K562 (cell line): ENCODE data around the gene PTPRU. TPM values are rescaled to one million over a fixed set of nuclear protein-coding genes. Genes with fewer than 3 reads are reported as not detected.

Experiments used
- ATAC-seq: fragments of 200-7000 bp; cut with Tn5 transposase; 3 replicates; pipeline ENCODE4 v1.9.1; 2020; ENCODE audit warnings: moderate library complexity
- BruUV-seq: library from RNA; stranded (reverse); fragments of 400-500 nt; replicated peaks from 2 replicates; lab custom pipeline; 2021; lab: Mats Ljungman, UMichigan
- CTCF ChIA-PET: fragments of 300-600 bp; formaldehyde crosslinking; extraction: SDS; loops from one replicate; lab custom pipeline; 2021; ENCODE audit warnings: low intra/inter-chr PET ratio; lab: Yijun Ruan, JAX
- POLR2A ChIA-PET: fragments of 300-600, 350-650 bp; sonication (Branson Sonifier 250); formaldehyde crosslinking; extraction: SDS; loops from one replicate; lab custom pipeline; 2021; ENCODE audit warnings: antibody characterized with exemption, inconsistent platforms; lab: Yijun Ruan, JAX
- DNase-seq, 4 experiments: peaks; one replicate each; pipeline versions ENCODE4 v3.0.0 to v3.0.0-alpha.2; 2011 to 2018; ENCODE audit warnings: low spot score in 3 of 4, mixed read lengths in 3 of 4; ENCODE audit errors: extremely low read depth in 1 of 4
- FAIRE-seq: peaks from 2 replicates; lab custom pipeline; 2011; peaks lifted over from hg19 to GRCh38; lab: Jason Lieb, UNC
- H2AFZ ChIP-seq: 2 replicates; pipeline ENCODE4 v1.6.0; 2011; ENCODE audit warnings: low read depth, low read length, control low read depth, inconsistent platforms
- H3K27ac ChIP-seq: fragments of 200-600 bp; 3 replicates; pipeline ENCODE4 v1.8.0; 2011; ENCODE audit warnings: low read depth, mild to moderate bottlenecking, control low read depth, inconsistent platforms, low read length, moderate library complexity, mixed read lengths; ENCODE audit errors: extremely low read depth
- H3K27me3 ChIP-seq, 2 experiments: fragments of 300-600 bp in 1 of 2; 2 replicates in 1 of 2; 3 replicates in 1 of 2; pipeline versions ENCODE4 v1.6.0 to v1.8.0; 2011; ENCODE audit warnings: inconsistent platforms in 2 of 2, low read length in 2 of 2, mild to moderate bottlenecking in 1 of 2, mixed read lengths in 1 of 2, moderate library complexity in 1 of 2; ENCODE audit not compliant: control insufficient read depth in 2 of 2, insufficient read depth in 2 of 2
- H3K36me3 ChIP-seq: fragments of 300-600 bp; 3 replicates; pipeline ENCODE4 v1.8.0; 2011; ENCODE audit warnings: mild to moderate bottlenecking, low read length, inconsistent platforms; ENCODE audit not compliant: control insufficient read depth, insufficient read depth
- H3K4me1 ChIP-seq, 2 experiments: fragments of 200-600 bp in 1 of 2; replicated peaks in 1 of 2; 2 replicates in 1 of 2; 3 replicates in 1 of 2; pipeline versions ENCODE4 v1.5.1 to v1.8.0; 2011; ENCODE audit warnings: inconsistent platforms in 2 of 2, low read length in 2 of 2, mild to moderate bottlenecking in 1 of 2, mixed read lengths in 1 of 2, moderate library complexity in 1 of 2; ENCODE audit not compliant: control insufficient read depth in 2 of 2, insufficient read depth in 2 of 2
- H3K4me2 ChIP-seq: 2 replicates; pipeline ENCODE4 v1.6.1; 2011; ENCODE audit warnings: low read length, control low read depth, inconsistent platforms, mixed read lengths; ENCODE audit not compliant: insufficient read depth
- H3K4me3 ChIP-seq: fragments of 200-600 bp; sonication (generic), shearing (Covaris generic); 2 replicates; pipeline ENCODE4 v1.5.1; 2016; ENCODE audit warnings: control low read depth, inconsistent platforms
- H3K79me2 ChIP-seq: fragments of 200-600 bp; 3 replicates; pipeline ENCODE4 v1.8.0; 2011; ENCODE audit warnings: low read length, inconsistent platforms; ENCODE audit not compliant: control insufficient read depth, insufficient read depth
- H3K9ac ChIP-seq, 2 experiments: 2 replicates each; pipeline versions ENCODE4 v1.6.0 to v1.6.1; 2011; ENCODE audit warnings: low read depth in 2 of 2, low read length in 2 of 2, control low read depth in 1 of 2, inconsistent platforms in 1 of 2, mild to moderate bottlenecking in 1 of 2, mixed read lengths in 1 of 2; ENCODE audit not compliant: insufficient read depth in 1 of 2
- H3K9me1 ChIP-seq: one replicate; pipeline ENCODE4 v1.6.0; 2011; ENCODE audit warnings: inconsistent platforms, mild to moderate bottlenecking, low read length, moderate library complexity; ENCODE audit not compliant: control insufficient read depth, insufficient read depth
- H3K9me3 ChIP-seq: replicated peaks from 2 replicates; pipeline ENCODE4 v1.5.1; 2011; ENCODE audit warnings: low read depth, low read length, inconsistent platforms; ENCODE audit not compliant: control insufficient read depth, insufficient read depth
- H4K20me1 ChIP-seq: replicated peaks from 2 replicates; pipeline ENCODE4 v1.6.1; 2011; ENCODE audit warnings: low read length, inconsistent platforms, mixed read lengths; ENCODE audit not compliant: control insufficient read depth, insufficient read depth
- CREB1 ChIP-seq, 2 experiments: sonication (generic) in 1 of 2; formaldehyde crosslinking in 1 of 2; IDR thresholded peaks; 2 replicates each; pipeline versions ENCODE4 v1.6.1 to v1.8.0; 2012 to 2022; ENCODE audit warnings: inconsistent platforms in 1 of 2, mild to moderate bottlenecking in 1 of 2, missing genetic modification reagents in 1 of 2, moderate library complexity in 1 of 2
- CREM ChIP-seq: IDR thresholded peaks from 2 replicates; pipeline ENCODE4 v1.6.1; 2014; ENCODE audit warnings: antibody characterized with exemption, low read depth
- FOXA3 ChIP-seq, 2 experiments: fragments of 450-650 bp in 1 of 2; sonication (generic) in 1 of 2; formaldehyde crosslinking; IDR thresholded peaks in 1 of 2; conservative IDR thresholded peaks in 1 of 2; 2 replicates each; pipeline versions ENCODE4 v1.4.0 to v1.8.0; 2020 to 2022; ENCODE audit warnings: mild to moderate bottlenecking in 2 of 2, missing genetic modification reagents in 1 of 2
- MEIS2 ChIP-seq: fragments of 450-650 bp; IDR thresholded peaks from 2 replicates; pipeline ENCODE4 v1.6.1; 2014; ENCODE audit warnings: mild to moderate bottlenecking; ENCODE audit not compliant: partially characterized antibody
- NFE2 ChIP-seq: IDR thresholded peaks from 2 replicates; pipeline ENCODE4 v1.6.1; 2014; ENCODE audit warnings: antibody characterized with exemption, low read depth
- TCF3 ChIP-seq: sonication (generic); formaldehyde crosslinking; IDR thresholded peaks from 2 replicates; pipeline ENCODE4 v1.4.0; 2020; ENCODE audit warnings: mild to moderate bottlenecking, missing genetic modification reagents
- ZNF263 ChIP-seq: sonication (generic); formaldehyde crosslinking; IDR thresholded peaks from 2 replicates; pipeline ENCODE4 v1.8.0; 2022; ENCODE audit warnings: mild to moderate bottlenecking, missing genetic modification reagents, borderline replicate concordance
- WGBS: fragments of 100-300 bp; shearing (Covaris generic); methylation state at CpG from one replicate; pipeline ENCODE4 v1.1.6; 2016; ENCODE audit warnings: low coverage, mixed read lengths; ENCODE audit not compliant: insufficient coverage; ENCODE audit errors: missing lambda C conversion rate; 5-methylcytosine and 5-hydroxymethylcytosine counted together
- in situ Hi-C: fragments of 300-500 bp; cut with MboI; formaldehyde crosslinking; loops from 4 replicates; pipeline ENCODE4 v1.15.0; 2018; ENCODE audit warnings: inconsistent platforms, mixed read lengths
- intact Hi-C: fragments of 100-400 bp; cut with micrococcal nuclease; formaldehyde crosslinking; loops from 2 replicates; pipeline ENCODE4 v1.14.2; 2022
- polyA plus RNA-seq, 8 experiments: library from polyadenylated mRNA; depleted of rRNA in 4 of 8; stranded (reverse) in 5 of 8; unstranded in 3 of 8; fragments of >200 nt; fragmentation: Nextera tagmentation in 2 of 8; fragmentation: Illumina TruSeq in 1 of 8; extraction: Ambion mirVana in 2 of 8; extraction: Trizol in 1 of 8; gene quantifications; 2 replicates each; pipeline versions ENCODE4 v1.2.1 to v1.2.3, GENCODE V29; 2011 to 2014; ENCODE audit warnings: inconsistent platforms in 1 of 8, missing spikeins in 1 of 8
- total RNA-seq, 7 experiments: library from RNA; depleted of rRNA in 6 of 7; stranded (reverse); fragments of >200 nt in 6 of 7; fragmentation: Illumina TruSeq in 2 of 7; extraction: Trizol in 2 of 7; gene quantifications; 2 replicates each; pipeline versions ENCODE4 v1.2.1 to v1.2.3, GENCODE V29; 2011 to 2021; ENCODE audit warnings: low replicate concordance in 1 of 7
- TF ChIP-seq, protein P1 (sequence below), 2 experiments: fragments of 450-650 bp in 1 of 2; sonication (generic) in 1 of 2; formaldehyde crosslinking in 1 of 2; IDR thresholded peaks; 2 replicates each; pipeline versions ENCODE4 v1.7.1 to v1.9.0; 2016 to 2022; ENCODE audit warnings: inconsistent platforms in 1 of 2, mild to moderate bottlenecking in 1 of 2, missing genetic modification reagents in 1 of 2

The PTPRU gene
- total and polyA plus RNA-seq, 9 of the 15 experiments (the other 6 are each of a cell fraction or from before 2014, with no cell fraction given) = 0.01 to 2.9 (median 1.0) TPM

DNA sequence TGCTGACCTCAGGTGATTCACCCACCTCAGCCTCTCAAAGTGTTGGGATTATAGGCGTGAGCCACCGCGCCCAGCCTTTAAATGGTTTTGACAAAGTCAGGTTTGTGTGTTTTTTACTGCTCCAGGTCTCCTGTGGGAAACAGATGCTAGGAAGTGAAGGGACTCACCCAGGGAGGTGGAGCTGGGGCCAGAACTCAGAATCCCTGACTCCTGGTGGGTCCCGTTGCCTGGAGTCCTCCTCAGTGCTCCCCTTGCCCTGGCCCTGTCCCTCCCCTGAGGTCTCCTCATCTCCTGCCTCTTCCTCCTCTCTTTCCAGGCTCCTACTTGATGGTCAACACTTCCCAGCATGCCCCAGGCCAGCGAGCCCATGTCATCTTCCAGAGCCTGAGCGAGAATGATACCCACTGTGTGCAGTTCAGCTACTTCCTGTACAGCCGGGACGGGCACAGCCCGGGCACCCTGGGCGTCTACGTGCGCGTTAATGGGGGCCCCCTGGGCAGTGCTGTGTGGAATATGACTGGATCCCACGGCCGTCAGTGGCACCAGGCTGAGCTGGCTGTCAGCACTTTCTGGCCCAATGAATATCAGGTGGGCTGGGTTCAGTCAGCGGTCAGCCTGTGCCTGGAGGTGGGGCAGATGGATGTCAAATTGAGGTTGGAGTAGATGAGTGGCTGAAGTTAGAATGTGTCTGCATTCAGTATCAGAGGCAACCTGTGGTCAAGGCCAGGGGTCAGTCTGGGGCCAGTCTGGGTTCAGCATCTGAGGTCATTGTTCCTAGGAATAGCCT lies 22.1 kb downstream of the PTPRU start:
- no peak overlapping the region for H3K27ac ChIP-seq
- no peaks in the 10 kb centered on the region for H3K36me3 ChIP-seq
- BruUV-seq = no TSS peak
- no peaks in the 10 kb centered on the region for H3K9me3 ChIP-seq
- peak; percentile 40 for FAIRE-seq
- no peaks in the 10 kb centered on the region for H3K9me1 ChIP-seq
- ChIA-PET POLR2A (interaction anchor here (1.6 to 2.3 kb wide), 3 partner anchors 10 to 29 kb away, joined by 3 to 7 read pairs (median 5); no protein-coding TSS in a partner anchor), CTCF (no interaction called here)
- peak; percentile 56 to 64 (median 59) for DNase-seq
- WGBS = 37% methylated on average over 16 of the region's 16 CpGs
- peak overlapping the region; percentile 11; the same call in 1 of the 2 replicates for H2AFZ ChIP-seq
- peak; percentile 37 for ATAC-seq
- H3K4me2 ChIP-seq = no peak overlapping the region
- H3K27me3 ChIP-seq = peaks cover 4 to 12% of the 10 kb centered on the region in 2 experiments; a peak in 3 of 5 replicates
- peaks cover 8% of the 10 kb centered on the region; the same call in 1 of the 2 replicates for H4K20me1 ChIP-seq
- in situ Hi-C loops (no loop called here), intact Hi-C loops (no loop called here)
- H3K79me2 ChIP-seq = no peaks in the 10 kb centered on the region
- peak overlapping the region in 1 of 2 experiments; percentile 53; a peak in 1 of 4 replicates for H3K9ac ChIP-seq
- H3K4me1 ChIP-seq = peaks cover 23 to 34% of the 10 kb centered on the region in 2 experiments
- no peak overlapping the region for H3K4me3 ChIP-seq
- TF ChIP-seq MEIS2 = peak; percentile 22
- TF ChIP-seq TCF3 (CRISPR knock-in tag) = peak; percentile 22; the same call in 1 of the 2 replicates
- 0 out of 2 replicates have a peak, but pooled peaks have one; percentile 17 for TF ChIP-seq NFE2
- TF ChIP-seq CREB1 (IDR thresholded peaks at IDR 0.05) = peak; percentile 22; the same call in 1 of the 2 replicates
- no peak for TF ChIP-seq CREB1 (CRISPR knock-in tag; IDR thresholded peaks at IDR 0.05)
- peak in 1 of 2 experiments; percentile 28; a peak in 1 of 4 replicates for TF ChIP-seq FOXA3 (CRISPR knock-in tag; conservative IDR thresholded peaks at IDR 0.05 in 1 of 2, IDR thresholded peaks at IDR 0.05 in 1 of 2)
- TF ChIP-seq CREM = peak; percentile 29; the same call in 1 of the 2 replicates
- TF ChIP-seq ZNF263 (CRISPR knock-in tag) = peak; percentile 78
- TF ChIP-seq, protein P1, sequence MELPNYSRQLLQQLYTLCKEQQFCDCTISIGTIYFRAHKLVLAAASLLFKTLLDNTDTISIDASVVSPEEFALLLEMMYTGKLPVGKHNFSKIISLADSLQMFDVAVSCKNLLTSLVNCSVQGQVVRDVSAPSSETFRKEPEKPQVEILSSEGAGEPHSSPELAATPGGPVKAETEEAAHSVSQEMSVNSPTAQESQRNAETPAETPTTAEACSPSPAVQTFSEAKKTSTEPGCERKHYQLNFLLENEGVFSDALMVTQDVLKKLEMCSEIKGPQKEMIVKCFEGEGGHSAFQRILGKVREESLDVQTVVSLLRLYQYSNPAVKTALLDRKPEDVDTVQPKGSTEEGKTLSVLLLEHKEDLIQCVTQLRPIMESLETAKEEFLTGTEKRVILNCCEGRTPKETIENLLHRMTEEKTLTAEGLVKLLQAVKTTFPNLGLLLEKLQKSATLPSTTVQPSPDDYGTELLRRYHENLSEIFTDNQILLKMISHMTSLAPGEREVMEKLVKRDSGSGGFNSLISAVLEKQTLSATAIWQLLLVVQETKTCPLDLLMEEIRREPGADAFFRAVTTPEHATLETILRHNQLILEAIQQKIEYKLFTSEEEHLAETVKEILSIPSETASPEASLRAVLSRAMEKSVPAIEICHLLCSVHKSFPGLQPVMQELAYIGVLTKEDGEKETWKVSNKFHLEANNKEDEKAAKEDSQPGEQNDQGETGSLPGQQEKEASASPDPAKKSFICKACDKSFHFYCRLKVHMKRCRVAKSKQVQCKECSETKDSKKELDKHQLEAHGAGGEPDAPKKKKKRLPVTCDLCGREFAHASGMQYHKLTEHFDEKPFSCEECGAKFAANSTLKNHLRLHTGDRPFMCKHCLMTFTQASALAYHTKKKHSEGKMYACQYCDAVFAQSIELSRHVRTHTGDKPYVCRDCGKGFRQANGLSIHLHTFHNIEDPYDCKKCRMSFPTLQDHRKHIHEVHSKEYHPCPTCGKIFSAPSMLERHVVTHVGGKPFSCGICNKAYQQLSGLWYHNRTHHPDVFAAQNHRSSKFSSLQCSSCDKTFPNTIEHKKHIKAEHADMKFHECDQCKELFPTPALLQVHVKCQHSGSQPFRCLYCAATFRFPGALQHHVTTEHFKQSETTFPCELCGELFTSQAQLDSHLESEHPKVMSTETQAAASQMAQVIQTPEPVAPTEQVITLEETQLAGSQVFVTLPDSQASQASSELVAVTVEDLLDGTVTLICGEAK (IDR thresholded peaks at IDR 0.05) = no peak
- TF ChIP-seq, protein P1 (CRISPR knock-in tag; IDR thresholded peaks at IDR 0.05) = no peak
